ENCODE measurements around the gene CKM.
"Not testable (repeated sequence)": the region's sequence is repeated elsewhere in the genome, so short reads cannot be mapped to it uniquely, and the experiment has no call there.

CKM gene

GRCh38 chr19:45321848-45322247 lies 827 bp downstream of the CKM start:
- H3K27me3 Mint-ChIP-seq (ENCODE audit: low read depth), result peaks cover 35% of the 10 kb centered on the region
- no peak for DNase-seq (ENCODE audit: low spot score)
- H3K4me1 Mint-ChIP-seq (ENCODE audit: low read depth), result peaks cover 2% of the 10 kb centered on the region

GRCh38 chr19:45320997-45321775 lies 1.5 kb downstream of the CKM start:
- no peak overlapping the region for H3K27ac Mint-ChIP-seq
- H3K9me3 Mint-ChIP-seq, result no peaks in the 10 kb centered on the region
- peaks cover 39% of the 10 kb centered on the region for H3K27me3 Mint-ChIP-seq (ENCODE audit: low read depth)
- H3K4me1 Mint-ChIP-seq (ENCODE audit: low read depth), result no peaks in the 10 kb centered on the region
- H3K4me3 Mint-ChIP-seq, result no peak overlapping the region
- no peaks in the 10 kb centered on the region for H3K36me3 Mint-ChIP-seq (ENCODE audit: low read depth)
- DNase-seq (ENCODE audit: low spot score), result no peak

More at GRCh38 chr19:45321848-45322247, 827 bp downstream of the CKM start:
- Mint-ChIP-seq H3K36me3 (ENCODE audit: low read depth) (no peaks in the 10 kb centered on the region), H3K4me3 (no peak overlapping the region), H3K9me3 (no peaks in the 10 kb centered on the region), H3K27ac (no peak overlapping the region)

- H3K4me1 Mint-ChIP-seq (ENCODE audit: low read depth), result no peaks in the 10 kb centered on the region
- peaks cover 19% of the 10 kb centered on the region for H3K27me3 Mint-ChIP-seq (ENCODE audit: low read depth)
- H3K4me3 Mint-ChIP-seq, result no peak overlapping the region
- H3K36me3 Mint-ChIP-seq (ENCODE audit: low read depth), result no peaks in the 10 kb centered on the region
- DNase-seq (ENCODE audit: low spot score), result no peak
- no peak overlapping the region for H3K27ac Mint-ChIP-seq
- H3K9me3 Mint-ChIP-seq, result no peaks in the 10 kb centered on the region
These were observed 7.4 kb downstream of the CKM start for GRCh38 chr19:45315304-45315703.

GRCh38 chr19:45314708-45315245 lies 7.9 kb downstream of the CKM start:
- no peaks in the 10 kb centered on the region for H3K4me1 Mint-ChIP-seq (ENCODE audit: low read depth)
- no peaks in the 10 kb centered on the region for H3K36me3 Mint-ChIP-seq (ENCODE audit: low read depth)
- no peak for DNase-seq (ENCODE audit: low spot score)
- no peak overlapping the region for H3K4me3 Mint-ChIP-seq
- H3K27me3 Mint-ChIP-seq (ENCODE audit: low read depth), result peaks cover 19% of the 10 kb centered on the region
- H3K27ac Mint-ChIP-seq, result no peak overlapping the region
- no peaks in the 10 kb centered on the region for H3K9me3 Mint-ChIP-seq

- H3K36me3 Mint-ChIP-seq (ENCODE audit: low read depth); H3K9me3 Mint-ChIP-seq; DNase-seq (ENCODE audit: low spot score); H3K4me1 Mint-ChIP-seq (ENCODE audit: low read depth); H3K27ac Mint-ChIP-seq; H3K4me3 Mint-ChIP-seq: not testable (repeated sequence)
- H3K27me3 Mint-ChIP-seq (ENCODE audit: low read depth), result peaks cover 12% of the 10 kb centered on the region
These were observed 10.4 kb downstream of the CKM start for GRCh38 chr19:45312285-45312684.

GRCh38 chr19:45311621-45312020 lies 11.1 kb downstream of the CKM start:
- Mint-ChIP-seq H3K9me3 (no peaks in the 10 kb centered on the region), H3K4me3 (no peak overlapping the region), H3K36me3 (ENCODE audit: low read depth) (no peaks in the 10 kb centered on the region), H3K27me3 (ENCODE audit: low read depth) (peaks cover 10% of the 10 kb centered on the region), H3K4me1 (ENCODE audit: low read depth) (no peaks in the 10 kb centered on the region), H3K27ac (no peak overlapping the region)
- DNase-seq (ENCODE audit: low spot score), result no peak

- not testable (repeated sequence) for DNase-seq (ENCODE audit: low spot score); H3K9me3 Mint-ChIP-seq; H3K4me3 Mint-ChIP-seq; H3K4me1 Mint-ChIP-seq (ENCODE audit: low read depth); H3K27ac Mint-ChIP-seq; H3K27me3 Mint-ChIP-seq (ENCODE audit: low read depth); H3K36me3 Mint-ChIP-seq (ENCODE audit: low read depth)
These were observed 13.4 kb downstream of the CKM start for GRCh38 chr19:45309322-45309721.

GRCh38 chr19:45307361-45307760 lies 15.3 kb downstream of the CKM start:
- Mint-ChIP-seq H3K9me3 (no peaks in the 10 kb centered on the region), H3K27me3 (ENCODE audit: low read depth) (no peaks in the 10 kb centered on the region), H3K27ac (no peak overlapping the region), H3K4me3 (no peak overlapping the region), H3K4me1 (ENCODE audit: low read depth) (no peaks in the 10 kb centered on the region), H3K36me3 (ENCODE audit: low read depth) (no peaks in the 10 kb centered on the region)
- no peak for DNase-seq (ENCODE audit: low spot score)

GRCh38 chr19:45306518-45307027 lies 16.1 kb downstream of the CKM start:
- DNase-seq (ENCODE audit: low spot score), result no peak
- Mint-ChIP-seq H3K9me3 (no peaks in the 10 kb centered on the region), H3K27me3 (ENCODE audit: low read depth) (no peaks in the 10 kb centered on the region), H3K36me3 (ENCODE audit: low read depth) (no peaks in the 10 kb centered on the region), H3K27ac (no peak overlapping the region), H3K4me3 (no peak overlapping the region), H3K4me1 (ENCODE audit: low read depth) (no peaks in the 10 kb centered on the region)

- Mint-ChIP-seq H3K4me1 (ENCODE audit: low read depth) (no peaks in the 10 kb centered on the region), H3K36me3 (ENCODE audit: low read depth) (no peaks in the 10 kb centered on the region), H3K27me3 (ENCODE audit: low read depth) (no peaks in the 10 kb centered on the region), H3K9me3 (no peaks in the 10 kb centered on the region), H3K4me3 (no peak overlapping the region), H3K27ac (no peak overlapping the region)
- no peak for DNase-seq (ENCODE audit: low spot score)
These were observed 16.6 kb downstream of the CKM start for GRCh38 chr19:45306040-45306439.

GRCh38 chr19:45305421-45305820 lies 17.3 kb downstream of the CKM start:
- Mint-ChIP-seq H3K27ac (no peak overlapping the region), H3K4me3 (no peak overlapping the region), H3K4me1 (ENCODE audit: low read depth) (no peaks in the 10 kb centered on the region), H3K9me3 (no peaks in the 10 kb centered on the region), H3K27me3 (ENCODE audit: low read depth) (no peaks in the 10 kb centered on the region), H3K36me3 (ENCODE audit: low read depth) (no peaks in the 10 kb centered on the region)
- no peak for DNase-seq (ENCODE audit: low spot score)

- no peak overlapping the region for H3K4me3 Mint-ChIP-seq
- no peaks in the 10 kb centered on the region for H3K9me3 Mint-ChIP-seq
- no peak for DNase-seq (ENCODE audit: low spot score)
- no peaks in the 10 kb centered on the region for H3K27me3 Mint-ChIP-seq (ENCODE audit: low read depth)
- H3K27ac Mint-ChIP-seq, result no peak overlapping the region
- no peaks in the 10 kb centered on the region for H3K4me1 Mint-ChIP-seq (ENCODE audit: low read depth)
- H3K36me3 Mint-ChIP-seq (ENCODE audit: low read depth), result no peaks in the 10 kb centered on the region
These were observed 17.7 kb downstream of the CKM start for GRCh38 chr19:45305007-45305406.

GRCh38 chr19:45304141-45304926 lies 18.3 kb downstream of the CKM start:
- Mint-ChIP-seq H3K4me3 (no peak overlapping the region), H3K27ac (no peak overlapping the region), H3K36me3 (ENCODE audit: low read depth) (no peaks in the 10 kb centered on the region), H3K4me1 (ENCODE audit: low read depth) (no peaks in the 10 kb centered on the region), H3K27me3 (ENCODE audit: low read depth) (no peaks in the 10 kb centered on the region), H3K9me3 (no peaks in the 10 kb centered on the region)
- DNase-seq (ENCODE audit: low spot score), result no peak

All from T-helper 2 cell treated with Interferon-gamma antibody and Interleukin-4, amounts not matched to agents 5 μg/mL and 100 μg/mL, for 36 hours (primary cell).